A673 (cell line): ENCODE measurements around the gene NT5M. TPM values are rescaled to one million over a fixed set of nuclear protein-coding genes. Genes with fewer than 3 reads are reported as not detected.

ENCODE experiments used
- BruUV-seq: library from RNA; stranded (reverse); fragments of 400-500 nt; replicated peaks from 2 replicates; lab custom pipeline; 2021; lab: Mats Ljungman, UMichigan
- CTCF ChIA-PET: fragments of 300-600 bp; sonication (Branson Sonifier 250); formaldehyde crosslinking; loops from one replicate; lab custom pipeline; 2022; ENCODE audit warnings: antibody characterized with exemption; lab: Charles Lee
- POLR2A ChIA-PET: fragments of 300-600 bp; sonication (Branson Sonifier 250); formaldehyde crosslinking; loops from one replicate; lab custom pipeline; 2022; ENCODE audit warnings: antibody characterized with exemption; ENCODE audit not compliant: low non-redundant PET; lab: Charles Lee
- DNase-seq: peaks from one replicate; pipeline ENCODE4 v3.0.0-alpha.2; 2015; ENCODE audit warnings: low spot score
- H3K27ac ChIP-seq: fragments of 200-600 bp; sonication (generic); 2 replicates; pipeline ENCODE4 v1.5.1; 2016; ENCODE audit warnings: mixed run types, low read depth, mild to moderate bottlenecking, mixed read lengths, antibody characterized with exemption, low read length; ENCODE audit not compliant: poor library complexity, severe bottlenecking
- H3K27me3 ChIP-seq: fragments of 200-600 bp; sonication (generic); replicated peaks from 2 replicates; pipeline ENCODE4 v1.6.1; 2017; ENCODE audit warnings: mixed run types, low read depth, mild to moderate bottlenecking, mixed read lengths, antibody characterized with exemption, low read length; ENCODE audit not compliant: insufficient read depth, poor library complexity
- H3K36me3 ChIP-seq: fragments of 200-600 bp; sonication (generic); 2 replicates; pipeline ENCODE4 v1.6.1; 2016; ENCODE audit warnings: mixed run types, mild to moderate bottlenecking, mixed read lengths, antibody characterized with exemption, low read length; ENCODE audit not compliant: insufficient read depth, poor library complexity, severe bottlenecking
- H3K4me1 ChIP-seq: fragments of 200-600 bp; sonication (generic); 2 replicates; pipeline ENCODE4 v1.6.1; 2017; ENCODE audit warnings: mixed run types, mild to moderate bottlenecking, mixed read lengths, antibody characterized with exemption, low read length; ENCODE audit not compliant: insufficient read depth, poor library complexity, severe bottlenecking
- H3K4me3 ChIP-seq: fragments of 200-600 bp; sonication (generic); 2 replicates; pipeline ENCODE4 v1.5.1; 2016; ENCODE audit warnings: low read depth, mixed run types, mild to moderate bottlenecking, mixed read lengths, low read length; ENCODE audit not compliant: poor library complexity, severe bottlenecking
- H3K9me3 ChIP-seq: fragments of 200-600 bp; sonication (generic); 2 replicates; pipeline ENCODE4 v1.6.1; 2016; ENCODE audit warnings: mixed run types, low read depth, mild to moderate bottlenecking, mixed read lengths, antibody characterized with exemption, low read length; ENCODE audit not compliant: poor library complexity, severe bottlenecking
- CTCF ChIP-seq: fragments of 300-800, 200-600 bp; sonication (generic); conservative IDR thresholded peaks from 2 replicates; pipeline ENCODE4 v1.5.1; 2017; ENCODE audit warnings: low read depth, mild to moderate bottlenecking, antibody characterized with exemption, low read length, moderate library complexity, mixed read lengths
- EZH2 ChIP-seq: fragments of 200-600 bp; sonication (generic); IDR thresholded peaks from 2 replicates; pipeline ENCODE4 v1.6.1; 2017; ENCODE audit warnings: borderline replicate concordance, low read depth, mild to moderate bottlenecking, mixed read lengths, antibody characterized with exemption, low read length; ENCODE audit not compliant: poor library complexity, severe bottlenecking
- intact Hi-C: fragments of 100-400 bp; cut with micrococcal nuclease; formaldehyde crosslinking; loops from one replicate; pipeline ENCODE4 v1.10.0; 2022; ENCODE audit not compliant: unreplicated experiment
- total RNA-seq: library from RNA; stranded (reverse); gene quantifications from 2 replicates; pipeline ENCODE4 v1.2.3, GENCODE V29; 2021

NT5M gene
- total RNA-seq, 1 experiment from 2014 or later = 2.6 TPM

DNA sequence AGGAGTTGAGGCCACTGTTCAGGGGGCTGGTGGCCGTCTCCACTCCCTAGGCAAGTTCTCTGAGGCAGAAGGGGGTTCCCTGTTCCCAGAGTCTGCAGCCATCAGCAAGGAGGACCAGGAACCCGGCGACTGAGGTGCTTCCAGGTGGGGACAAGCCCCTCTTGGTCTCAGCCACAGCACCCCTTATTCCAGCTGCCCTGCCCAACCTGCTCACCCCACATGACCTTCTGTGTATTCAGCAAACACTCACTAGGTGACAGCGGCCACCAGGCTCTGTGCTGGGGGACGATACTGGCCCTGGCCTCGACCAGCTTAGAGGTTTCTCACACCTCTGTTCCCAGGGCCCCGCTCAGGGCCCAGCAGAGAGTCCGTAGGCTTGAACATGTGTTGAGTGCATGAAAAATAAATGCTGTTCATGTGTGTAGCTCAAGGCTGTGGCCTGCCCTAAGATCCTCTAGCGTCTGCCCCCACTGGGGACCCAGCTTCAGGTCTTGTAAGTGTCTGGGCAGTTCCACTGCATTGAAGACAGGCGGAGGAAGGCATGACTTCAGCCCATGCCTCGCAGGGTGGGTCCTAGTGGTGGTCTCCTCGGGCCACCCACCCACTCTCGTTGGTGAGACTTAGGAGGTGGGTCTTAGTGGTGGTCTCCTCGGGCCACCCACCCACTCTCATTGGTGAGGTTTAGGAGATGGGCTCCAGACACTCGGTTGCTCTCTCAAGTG, 44.2 kb downstream of the NT5M start:
- ChIA-PET CTCF (no interaction called here), POLR2A (no interaction called here)
- no peak overlapping the region for H3K4me3 ChIP-seq
- no peak for DNase-seq
- TF ChIP-seq CTCF = no peak
- TF ChIP-seq EZH2 = no peak
- no peaks in the 10 kb centered on the region for H3K9me3 ChIP-seq
- intact Hi-C loops = no loop called here
- no peaks in the 10 kb centered on the region for H3K36me3 ChIP-seq
- no peaks in the 10 kb centered on the region for H3K4me1 ChIP-seq
- H3K27ac ChIP-seq = no peak overlapping the region
- BruUV-seq = no TSS peak
- H3K27me3 ChIP-seq = no peaks in the 10 kb centered on the region

DNA sequence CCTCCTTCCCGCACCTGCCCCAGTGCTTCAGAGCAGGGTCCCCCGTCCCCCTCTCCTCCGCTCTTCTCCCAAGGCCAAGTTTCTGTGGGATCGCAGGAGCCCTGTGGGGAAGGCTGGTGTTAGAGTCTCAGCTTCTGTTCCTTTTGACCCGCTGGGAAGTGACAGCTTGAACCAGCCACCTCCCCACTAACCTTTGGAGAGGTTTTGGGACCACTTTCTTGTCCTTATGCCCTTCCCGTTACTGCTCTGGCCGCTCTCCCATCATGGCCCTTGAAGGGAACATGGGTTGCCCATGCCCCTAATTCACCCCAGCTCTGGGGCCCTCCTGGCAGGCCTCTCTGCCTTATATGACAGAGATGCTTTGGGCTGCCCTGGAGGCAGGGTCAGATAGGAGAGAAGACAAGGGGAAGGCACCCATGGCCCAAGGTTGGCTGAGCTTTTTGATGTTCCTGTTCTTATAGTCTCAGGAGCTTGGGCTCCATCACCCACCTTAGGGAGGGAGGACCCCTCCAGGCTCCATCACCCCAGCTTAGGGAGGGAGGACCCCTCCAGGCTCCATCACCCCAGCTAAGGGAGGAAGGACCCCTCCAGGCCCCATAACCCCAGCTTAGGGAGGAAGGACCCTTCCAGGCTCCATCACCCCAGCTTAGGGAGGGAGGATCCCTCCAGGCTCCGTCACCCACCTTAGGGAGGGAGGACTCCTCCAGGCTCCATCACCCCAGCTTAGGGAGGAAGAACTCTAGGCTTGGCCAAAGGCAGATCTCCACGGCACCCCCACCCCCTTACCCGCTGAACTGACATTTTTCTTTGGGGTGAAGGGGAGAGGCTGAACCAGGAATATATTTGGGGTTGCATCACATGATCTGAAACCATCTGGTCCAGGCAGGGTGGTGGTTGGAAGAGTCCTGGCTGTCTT, 45.0 kb downstream of the NT5M start:
- BruUV-seq = no TSS peak
- TF ChIP-seq EZH2 (no peak), CTCF (no peak)
- CTCF ChIA-PET = no interaction called here
- intact Hi-C loops = no loop called here
- no peaks in the 10 kb centered on the region for H3K4me1 ChIP-seq
- POLR2A ChIA-PET = no interaction called here
- H3K9me3 ChIP-seq = no peaks in the 10 kb centered on the region
- no peak for DNase-seq
- H3K4me3 ChIP-seq = no peak overlapping the region
- no peaks in the 10 kb centered on the region for H3K27me3 ChIP-seq
- H3K36me3 ChIP-seq = no peaks in the 10 kb centered on the region
- no peak overlapping the region for H3K27ac ChIP-seq

GRCh38 chr17:17348872-17349723, 45.9 kb downstream of the NT5M start:
- no TSS peak for BruUV-seq
- H3K27ac ChIP-seq = no peak overlapping the region
- intact Hi-C loops = no loop called here
- H3K4me3 ChIP-seq = no peak overlapping the region
- no peaks in the 10 kb centered on the region for H3K4me1 ChIP-seq
- no peaks in the 10 kb centered on the region for H3K9me3 ChIP-seq
- ChIA-PET POLR2A (no interaction called here), CTCF (no interaction called here)
- no peak for DNase-seq
- no peaks in the 10 kb centered on the region for H3K27me3 ChIP-seq
- no peak for TF ChIP-seq EZH2
- no peak for TF ChIP-seq CTCF
- no peaks in the 10 kb centered on the region for H3K36me3 ChIP-seq
